Measurements from ENCODE around the gene SEMA4D. TPM values are rescaled to one million over a fixed set of nuclear protein-coding genes. Genes with fewer than 3 reads are reported as not detected.
A peak's percentile ranks its signal among the peaks of the same experiment; 100 is the strongest.

Gene SEMA4D
- total RNA-seq, 4 donors from 2014 or later, result 23.6 to 77.0 (median 41.3) TPM

- Histone ChIP-seq H3K36me3 (no peaks in the 10 kb centered on the region), H3K4me3 (no peak overlapping the region), H3K27me3 (no peaks in the 10 kb centered on the region), H3K4me1 (peaks cover 35 to 54% of the 10 kb centered on the region in 2 donors), H3K27ac (peak overlapping the region; percentile 83 to 88 (median 85)), H3K9me3 (no peaks in the 10 kb centered on the region)
- TF ChIP-seq CTCF (IDR thresholded peaks at IDR 0.05 in 4 of 5, conservative IDR thresholded peaks at IDR 0.05 in 1 of 5) (no peak), POLR2A (IDR thresholded peaks at IDR 0.05) (no peak)
- in situ Hi-C loops (cut with MboI; ENCODE audit: low sequenced_read_pairs in 4 of 4) (no loop called here), intact Hi-C loops (cut with DNase I; ENCODE audit: low total_unique reads) (loop anchor here (1.0 to 2.0 kb wide), 3 partner anchors 26 to 54 kb away; no protein-coding TSS in a partner anchor)
- DNase-seq, result no peak
- no peak for ATAC-seq
These were observed 57.9 kb downstream of the SEMA4D start for GRCh38 chr9:89440046-89440445.

- H3K27me3 ChIP-seq, result no peaks in the 10 kb centered on the region
- DNase-seq (no peak), ATAC-seq (no peak)
- H3K36me3 ChIP-seq, result no peaks in the 10 kb centered on the region
- no peak overlapping the region for H3K4me3 ChIP-seq
- peaks cover 34 to 50% of the 10 kb centered on the region in 2 donors for H3K4me1 ChIP-seq
- intact Hi-C loops (cut with DNase I; ENCODE audit: low total_unique reads), result no loop called here
- H3K9me3 ChIP-seq, result no peaks in the 10 kb centered on the region
- in situ Hi-C loops (cut with MboI; ENCODE audit: low sequenced_read_pairs in 4 of 4), result no loop called here
- H3K27ac ChIP-seq, result peak overlapping the region; percentile 83 to 88 (median 85)
- TF ChIP-seq POLR2A (IDR thresholded peaks at IDR 0.05), result no peak
These were observed 58.3 kb downstream of the SEMA4D start for GRCh38 chr9:89439571-89439970.

- no peak for ATAC-seq
- H3K4me1 ChIP-seq, result peaks cover 32 to 43% of the 10 kb centered on the region in 2 donors
These were observed 59.7 kb downstream of the SEMA4D start for GRCh38 chr9:89438194-89438593.

GRCh38 chr9:89437772-89438171 is 60.1 kb downstream of the SEMA4D start:
- Histone ChIP-seq H3K27ac (no peak overlapping the region), H3K9me3 (no peaks in the 10 kb centered on the region), H3K4me3 (no peak overlapping the region), H3K27me3 (no peaks in the 10 kb centered on the region), H3K36me3 (no peaks in the 10 kb centered on the region), H3K4me1 (peaks cover 32 to 45% of the 10 kb centered on the region in 2 donors)
- in situ Hi-C loops (cut with MboI; ENCODE audit: low sequenced_read_pairs in 4 of 4), result no loop called here
- DNase-seq (no peak), ATAC-seq (no peak)
- intact Hi-C loops (cut with DNase I; ENCODE audit: low total_unique reads), result no loop called here
- TF ChIP-seq POLR2A (IDR thresholded peaks at IDR 0.05) (no peak), CTCF (IDR thresholded peaks at IDR 0.05 in 4 of 5, conservative IDR thresholded peaks at IDR 0.05 in 1 of 5) (no peak)

More at GRCh38 chr9:89438194-89438593, 59.7 kb downstream of the SEMA4D start:
- Histone ChIP-seq H3K27me3 (no peaks in the 10 kb centered on the region), H3K4me3 (no peak overlapping the region), H3K27ac (no peak overlapping the region), H3K36me3 (no peaks in the 10 kb centered on the region), H3K9me3 (no peaks in the 10 kb centered on the region)
- intact Hi-C loops (cut with DNase I; ENCODE audit: low total_unique reads), result no loop called here
- DNase-seq, result no peak
- TF ChIP-seq CTCF (IDR thresholded peaks at IDR 0.05 in 4 of 5, conservative IDR thresholded peaks at IDR 0.05 in 1 of 5) (no peak), POLR2A (IDR thresholded peaks at IDR 0.05) (no peak)
- in situ Hi-C loops (cut with MboI; ENCODE audit: low sequenced_read_pairs in 4 of 4), result no loop called here

- Histone ChIP-seq H3K27me3 (no peaks in the 10 kb centered on the region), H3K9me3 (no peaks in the 10 kb centered on the region), H3K36me3 (no peaks in the 10 kb centered on the region), H3K4me1 (peaks cover 32 to 45% of the 10 kb centered on the region in 2 donors), H3K4me3 (no peak overlapping the region), H3K27ac (no peak overlapping the region)
- TF ChIP-seq POLR2A (IDR thresholded peaks at IDR 0.05) (no peak), CTCF (IDR thresholded peaks at IDR 0.05 in 4 of 5, conservative IDR thresholded peaks at IDR 0.05 in 1 of 5) (no peak)
- in situ Hi-C loops (cut with MboI; ENCODE audit: low sequenced_read_pairs in 4 of 4), result no loop called here
- intact Hi-C loops (cut with DNase I; ENCODE audit: low total_unique reads), result no loop called here
- no peak for ATAC-seq
- no peak for DNase-seq
These were observed 60.8 kb downstream of the SEMA4D start for GRCh38 chr9:89436963-89437625.

Measured in gastrocnemius medialis (tissue), 4 donors.